T47D (cell line): Measurements from ENCODE around the gene OGDH.

ENCODE experiments used
- DNase-seq, 2 experiments: peaks; one replicate each; pipeline versions ENCODE4 v3.0.0 to v3.0.0-alpha.2; 2011 to 2012; ENCODE audit warnings: low read depth in 1 of 2, low spot score in 1 of 2
- JUND ChIP-seq: IDR thresholded peaks from 2 replicates; pipeline ENCODE4 v1.6.1; 2012; ENCODE audit warnings: low read depth
- in situ Hi-C: cut with HindIII; loops from 2 replicates; pipeline ENCODE4 v1.10.0; 2016; ENCODE audit warnings: low sequenced_read_pairs, low pct_unique_long_range_greater_than_20kb

Gene OGDH

GRCh38 chr7:44658979-44659378 lies 52.6 kb downstream of the OGDH start:
- DNase-seq: no peak
- TF ChIP-seq JUND: no peak
- in situ Hi-C loops: no loop called here

GRCh38 chr7:44661233-44661632 lies 54.8 kb downstream of the OGDH start:
- in situ Hi-C loops: no loop called here
- TF ChIP-seq JUND: no peak
- DNase-seq: no peak

- no peak for TF ChIP-seq JUND
- no peak for DNase-seq
These were observed 58.5 kb downstream of the OGDH start for GRCh38 chr7:44664780-44665461.

GRCh38 chr7:44665531-44666213 lies 59.2 kb downstream of the OGDH start:
- TF ChIP-seq JUND: no peak
- in situ Hi-C loops: no loop called here
- DNase-seq: no peak

More at GRCh38 chr7:44664780-44665461, 58.5 kb downstream of the OGDH start:
- in situ Hi-C loops: no loop called here

- in situ Hi-C loops: no loop called here
- TF ChIP-seq JUND: no peak
- DNase-seq: no peak
These were observed 60.1 kb downstream of the OGDH start for GRCh38 chr7:44666566-44666965.

GRCh38 chr7:44667190-44667589 lies 60.8 kb downstream of the OGDH start:
- in situ Hi-C loops: no loop called here
- TF ChIP-seq JUND: no peak
- DNase-seq: no peak

GRCh38 chr7:44671069-44671468 lies 64.6 kb downstream of the OGDH start:
- in situ Hi-C loops: no loop called here
- TF ChIP-seq JUND: no peak
- no peak for DNase-seq

GRCh38 chr7:44673324-44673723 lies 66.9 kb downstream of the OGDH start:
- no peak for DNase-seq
- in situ Hi-C loops: no loop called here
- no peak for TF ChIP-seq JUND

GRCh38 chr7:44673771-44674170 lies 67.3 kb downstream of the OGDH start:
- DNase-seq: no peak
- in situ Hi-C loops: no loop called here
- no peak for TF ChIP-seq JUND

GRCh38 chr7:44674381-44674780 lies 68.0 kb downstream of the OGDH start:
- no peak for TF ChIP-seq JUND
- DNase-seq: no peak
- in situ Hi-C loops: no loop called here

GRCh38 chr7:44676776-44677175 lies 70.3 kb downstream of the OGDH start:
- no peak for DNase-seq
- in situ Hi-C loops: no loop called here
- no peak for TF ChIP-seq JUND

GRCh38 chr7:44678101-44678470 lies 71.7 kb downstream of the OGDH start:
- in situ Hi-C loops: no loop called here
- DNase-seq: no peak
- no peak for TF ChIP-seq JUND

- in situ Hi-C loops: no loop called here
- no peak for TF ChIP-seq JUND
- peak in 1 of 2 experiments; percentile 18 for DNase-seq
These were observed 72.2 kb downstream of the OGDH start for GRCh38 chr7:44678471-44679179.
